DND-41 (cell line): ENCODE results near the gene STARD10.

Source experiments
- CTCF ChIP-seq: IDR thresholded peaks from 2 replicates; pipeline ENCODE4 v1.5.1; 2012; ENCODE audit warnings: borderline replicate concordance, low read length, moderate library complexity, mild to moderate bottlenecking; ENCODE audit not compliant: poor library complexity, severe bottlenecking; ENCODE audit errors: extremely low read depth
- EZH2 ChIP-seq: IDR thresholded peaks from 3 replicates; pipeline ENCODE4 v1.6.1; 2012; ENCODE audit warnings: borderline replicate concordance, low read depth, mild to moderate bottlenecking, moderate library complexity, low read length, inconsistent platforms; ENCODE audit not compliant: severe bottlenecking

- no peak for TF ChIP-seq CTCF
- no peak for TF ChIP-seq EZH2
Observed at GRCh38 chr11:72841397-72841796, 47.5 kb upstream of the STARD10 start.
